SK-N-MC (cell line): ENCODE measurements around the gene RER1.

Source experiments
- EZH2 ChIP-seq: fragments of 200-600 bp; sonication (generic); IDR thresholded peaks from one replicate; pipeline ENCODE4 v1.6.1; 2017; ENCODE audit warnings: antibody characterized with exemption
- FOXP2 ChIP-seq: optimal IDR thresholded peaks from 2 replicates; pipeline ENCODE3; 2011; ENCODE audit warnings: mild to moderate bottlenecking, moderate library complexity; ENCODE audit not compliant: insufficient read depth; ENCODE audit errors: extremely low read length, control extremely low read depth
- POLR2AphosphoS5 ChIP-seq: IDR thresholded peaks from 2 replicates; pipeline ENCODE4 v1.6.1; 2012; ENCODE audit warnings: mild to moderate bottlenecking, low read depth, low read length, borderline replicate concordance

GRCh38 chr1:2346691-2347408 lies 44.8 kb upstream of the RER1 start:
- TF ChIP-seq POLR2AphosphoS5 (no peak), EZH2 (no peak), FOXP2 (no peak)
